ENCODE data around the gene SLC12A1. TPM values are rescaled to one million over a fixed set of nuclear protein-coding genes. Genes with fewer than 3 reads are reported as not detected.

Gene SLC12A1
- polyA plus RNA-seq, 1 of the 3 experiments (the other 2 are of a cell fraction) = not detected

GRCh38 chr15:48168616-48169015 lies 37.5 kb upstream of the SLC12A1 start:
- H3K9me2 ChIP-seq = no peaks in the 10 kb centered on the region
- no peaks in the 10 kb centered on the region for H3K27me3 ChIP-seq (ENCODE audit: insufficient read depth)
- peaks cover 67% of the 10 kb centered on the region for H3K79me2 ChIP-seq (ENCODE audit: insufficient read depth)
- no peak overlapping the region for H3K4me3 ChIP-seq (ENCODE audit: low read depth in 2 of 2, low read length in 1 of 2)
- H3K4me1 ChIP-seq (ENCODE audit: control insufficient read depth in 1 of 2, insufficient read depth in 2 of 2, low read depth in 1 of 2, low read length in 1 of 2) = no peaks in the 10 kb centered on the region; a peak in 1 of 4 replicates
- no peaks in the 10 kb centered on the region for H3F3A ChIP-seq (replicated peaks; ENCODE audit: insufficient read depth)
- POLR2A ChIA-PET = no interaction called here
- H3K36me3 ChIP-seq (replicated peaks in 1 of 2; ENCODE audit: control insufficient read depth in 1 of 2, insufficient read depth in 2 of 2, low read length in 1 of 2) = peaks cover 27 to 45% of the 10 kb centered on the region in 2 experiments
- H4K20me1 ChIP-seq (ENCODE audit: insufficient read depth) = no peaks in the 10 kb centered on the region
- TF ChIP-seq SMC3 (IDR thresholded peaks at IDR 0.05; ENCODE audit: low read depth, low read length) (no peak), NFIC (IDR thresholded peaks at IDR 0.05; ENCODE audit: borderline replicate concordance) (no peak), REST (IDR thresholded peaks at IDR 0.05; ENCODE audit: low read depth, low read length) (no peak), MXI1 (IDR thresholded peaks at IDR 0.05; ENCODE audit: low read depth, low read length) (no peak), CHD2 (IDR thresholded peaks at IDR 0.05; ENCODE audit: low read length, partially characterized antibody) (no peak)
- DNase-seq = no peak
- 0 out of 2 replicates have a peak, but pooled peaks cover 3% of the 10 kb centered on the region for H3K9me3 ChIP-seq
- 66% methylated on average over 3 of the region's 3 CpGs for WGBS (ENCODE audit: low lambda C conversion rate)
- CTCF ChIA-PET = no interaction called here
- no peak overlapping the region for H3K9ac ChIP-seq
- no peak overlapping the region for H2AFZ ChIP-seq (ENCODE audit: low read depth)
- no peak overlapping the region for H3K27ac ChIP-seq (ENCODE audit: low read depth in 2 of 2, low read length in 1 of 2)
- no peak overlapping the region for H3K4me2 ChIP-seq

- Histone ChIP-seq H3K4me2 (no peak overlapping the region), H2AFZ (ENCODE audit: low read depth) (no peak overlapping the region), H3K9me2 (no peaks in the 10 kb centered on the region), H3K9me3 (0 out of 2 replicates have a peak, but pooled peaks cover 3% of the 10 kb centered on the region), H4K20me1 (ENCODE audit: insufficient read depth) (no peaks in the 10 kb centered on the region), H3F3A (replicated peaks; ENCODE audit: insufficient read depth) (no peaks in the 10 kb centered on the region), H3K27ac (ENCODE audit: low read depth in 2 of 2, low read length in 1 of 2) (no peak overlapping the region), H3K27me3 (ENCODE audit: insufficient read depth) (no peaks in the 10 kb centered on the region), H3K79me2 (ENCODE audit: insufficient read depth) (peaks cover 91% of the 10 kb centered on the region), H3K36me3 (replicated peaks in 1 of 2; ENCODE audit: control insufficient read depth in 1 of 2, insufficient read depth in 2 of 2, low read length in 1 of 2) (peaks cover 13 to 31% of the 10 kb centered on the region in 2 experiments), H3K9ac (no peak overlapping the region), H3K4me3 (ENCODE audit: low read depth in 2 of 2, low read length in 1 of 2) (no peak overlapping the region), H3K4me1 (ENCODE audit: control insufficient read depth in 1 of 2, insufficient read depth in 2 of 2, low read depth in 1 of 2, low read length in 1 of 2) (no peaks in the 10 kb centered on the region; a peak in 2 of 4 replicates)
- ChIA-PET POLR2A (no interaction called here), CTCF (no interaction called here)
- TF ChIP-seq SIN3A (IDR thresholded peaks at IDR 0.05; ENCODE audit: borderline replicate concordance, low read depth, low read length) (no peak), GABPA (IDR thresholded peaks at IDR 0.05; ENCODE audit: low read depth) (no peak), USF1 (IDR thresholded peaks at IDR 0.05; ENCODE audit: borderline replicate concordance, low read depth) (no peak)
- no peak for DNase-seq
- WGBS (ENCODE audit: low lambda C conversion rate) = 100% methylated on average over 1 of the region's 1 CpG
These were observed 35.1 kb upstream of the SLC12A1 start for GRCh38 chr15:48170981-48171380.
